HCT116 (cell line): Measurements from ENCODE around the gene ZNF800. TPM values are rescaled to one million over a fixed set of nuclear protein-coding genes. Genes with fewer than 3 reads are reported as not detected.

Experiments used
- ATAC-seq: fragments of 200-7000 bp; cut with Tn5 transposase; 2 replicates; pipeline ENCODE4 v1.9.1; 2020; ENCODE audit warnings: mild to moderate bottlenecking, moderate library complexity
- BruUV-seq: library from RNA; stranded (reverse); fragments of 400-500 nt; replicated peaks from 2 replicates; lab custom pipeline; 2021; lab: Mats Ljungman, UMichigan
- CTCF ChIA-PET: fragments of 300-600 bp; sonication (Branson Sonifier 250); formaldehyde crosslinking; loops from one replicate; lab custom pipeline; 2021; ENCODE audit warnings: antibody characterized with exemption; lab: Charles Lee
- POLR2A ChIA-PET: fragments of 300-600, 350-600 bp; sonication (Branson Sonifier 250); formaldehyde crosslinking; loops from one replicate; lab custom pipeline; 2021; ENCODE audit warnings: antibody characterized with exemption; lab: Charles Lee
- RAD21 ChIA-PET, 2 experiments: fragments of 300-600 bp; sonication (Branson Sonifier 250); formaldehyde crosslinking; loops; one replicate each; lab custom pipeline; 2023; ENCODE audit warnings: low total read pairs in 2 of 2; ENCODE audit not compliant: uncharacterized antibody in 2 of 2, unreplicated experiment in 2 of 2, low non-redundant PET in 1 of 2; lab: Charles Lee
- DNase-seq: peaks from one replicate; pipeline ENCODE4 v3.0.0-alpha.2; 2010; ENCODE audit warnings: low read depth, low spot score
- H2AFZ ChIP-seq: fragments of 200-600 bp; shearing (Covaris generic), sonication (generic); 2 replicates; pipeline ENCODE4 v1.6.1; 2017; ENCODE audit warnings: low read depth, mixed run types, mixed read lengths, antibody characterized with exemption, low read length; ENCODE audit not compliant: poor library complexity, severe bottlenecking
- H3K27ac ChIP-seq: 2 replicates; pipeline ENCODE4 v1.5.1; 2012; ENCODE audit warnings: low read depth, low read length
- H3K27me3 ChIP-seq: fragments of 200-600 bp; sonication (generic); 2 replicates; pipeline ENCODE4 v1.6.1; 2016; ENCODE audit warnings: mixed run types, low read length, mixed read lengths; ENCODE audit not compliant: insufficient read depth
- H3K36me3 ChIP-seq, 2 experiments: fragments of 200-500 bp in 1 of 2; fragments of 200-600 bp in 1 of 2; sonication (Bioruptor generic) in 1 of 2; sonication (generic) in 1 of 2; 2 replicates each; pipeline versions ENCODE4 v1.5.1 to v1.6.1; 2014 to 2016; ENCODE audit warnings: low read length in 2 of 2, inconsistent platforms in 1 of 2, mixed read lengths in 1 of 2, mixed run types in 1 of 2; ENCODE audit not compliant: insufficient read depth in 2 of 2, control insufficient read depth in 1 of 2
- H3K4me1 ChIP-seq, 2 experiments: fragments of 200-600 bp in 1 of 2; sonication (generic) in 1 of 2; 2 replicates each; pipeline versions ENCODE4 v1.5.1 to v1.6.1; 2012 to 2017; ENCODE audit warnings: low read length in 2 of 2, inconsistent platforms in 1 of 2, mild to moderate bottlenecking in 1 of 2, mixed read lengths in 1 of 2, mixed run types in 1 of 2, moderate library complexity in 1 of 2; ENCODE audit not compliant: insufficient read depth in 2 of 2, control insufficient read depth in 1 of 2
- H3K4me2 ChIP-seq: fragments of 200-600 bp; sonication (generic); 2 replicates; pipeline ENCODE4 v1.6.1; 2017; ENCODE audit warnings: mixed run types, low read length, mixed read lengths
- H3K4me3 ChIP-seq, 2 experiments: fragments of 200-600 bp in 1 of 2; sonication (generic) in 1 of 2; replicated peaks in 1 of 2; 2 replicates each; pipeline ENCODE4 v1.5.1; 2011 to 2016; ENCODE audit warnings: low read length in 2 of 2, control low read depth in 1 of 2, low read depth in 1 of 2, mild to moderate bottlenecking in 1 of 2, mixed read lengths in 1 of 2, mixed run types in 1 of 2
- H3K79me2 ChIP-seq: fragments of 200-600 bp; sonication (generic); 2 replicates; pipeline ENCODE4 v1.6.1; 2017; ENCODE audit warnings: mild to moderate bottlenecking, mixed run types, low read length, moderate library complexity, mixed read lengths; ENCODE audit not compliant: insufficient read depth
- H3K9ac ChIP-seq: fragments of 200-600 bp; sonication (generic); 2 replicates; pipeline ENCODE4 v1.6.1; 2016; ENCODE audit warnings: low read length, mixed read lengths
- H3K9me2 ChIP-seq: fragments of 200-600 bp; sonication (generic), shearing (Covaris generic); 2 replicates; pipeline ENCODE4 v1.6.1; 2017; ENCODE audit warnings: mixed run types, mild to moderate bottlenecking, moderate library complexity; ENCODE audit not compliant: insufficient read depth
- H3K9me3 ChIP-seq, 2 experiments: fragments of 200-500 bp in 1 of 2; fragments of 200-600 bp in 1 of 2; sonication (Bioruptor generic) in 1 of 2; sonication (generic) in 1 of 2; 2 replicates each; pipeline ENCODE4 v1.6.1; 2014 to 2017; ENCODE audit warnings: low read length in 2 of 2, mixed read lengths in 2 of 2, inconsistent platforms in 1 of 2, low read depth in 1 of 2, mild to moderate bottlenecking in 1 of 2, mixed run types in 1 of 2, moderate library complexity in 1 of 2; ENCODE audit not compliant: control insufficient read depth in 1 of 2, insufficient read depth in 1 of 2
- H4K20me1 ChIP-seq: fragments of 200-600 bp; sonication (generic), shearing (Covaris generic); 2 replicates; pipeline ENCODE4 v1.6.1; 2017; ENCODE audit warnings: mixed run types, mild to moderate bottlenecking, moderate library complexity; ENCODE audit not compliant: insufficient read depth
- CBX3 ChIP-seq: IDR thresholded peaks from 2 replicates; pipeline ENCODE4 v1.6.1; 2012; ENCODE audit warnings: low read depth
- CEBPB ChIP-seq: IDR thresholded peaks from 2 replicates; pipeline ENCODE4 v1.6.1; 2012; ENCODE audit warnings: low read depth
- CTCF ChIP-seq, 3 experiments: fragments of 200-600 bp in 1 of 3; sonication (generic) in 1 of 3; IDR thresholded peaks in 2 of 3; conservative IDR thresholded peaks in 1 of 3; 2 replicates each; pipeline ENCODE4 v1.5.1; 2012 to 2017; ENCODE audit warnings: low read depth in 2 of 3, low read length in 2 of 3, antibody characterized with exemption in 1 of 3, borderline replicate concordance in 1 of 3, control low read depth in 1 of 3, mild to moderate bottlenecking in 1 of 3, mixed read lengths in 1 of 3, mixed run types in 1 of 3, moderate library complexity in 1 of 3; ENCODE audit not compliant: insufficient read depth in 1 of 3
- EGR1 ChIP-seq: IDR thresholded peaks from 2 replicates; pipeline ENCODE4 v1.6.1; 2012; ENCODE audit warnings: low read depth
- EZH2 ChIP-seq: fragments of 200-600 bp; sonication (generic); IDR thresholded peaks from 2 replicates; pipeline ENCODE4 v1.6.1; 2017; ENCODE audit warnings: antibody characterized with exemption, mixed run types
- EZH2phosphoT487 ChIP-seq: fragments of 200-600 bp; IDR thresholded peaks from 2 replicates; pipeline ENCODE4 v1.6.1; 2018; ENCODE audit warnings: antibody characterized with exemption, borderline replicate concordance
- FOSL1 ChIP-seq: IDR thresholded peaks from 2 replicates; pipeline ENCODE4 v1.6.1; 2012; ENCODE audit warnings: low read depth
- JUND ChIP-seq: IDR thresholded peaks from 2 replicates; pipeline ENCODE4 v1.6.1; 2012
- POLR2A ChIP-seq: IDR thresholded peaks from 2 replicates; pipeline ENCODE4 v1.7.0; 2011; ENCODE audit warnings: borderline replicate concordance; ENCODE audit not compliant: insufficient read depth, insufficient read length; ENCODE audit errors: extremely low read depth
- SP1 ChIP-seq: IDR thresholded peaks from 2 replicates; pipeline ENCODE4 v1.6.1; 2012; ENCODE audit warnings: low read depth
- TCF7L2 ChIP-seq: IDR thresholded peaks from 2 replicates; pipeline ENCODE4 v1.7.0; 2011; ENCODE audit warnings: borderline replicate concordance, inconsistent platforms; ENCODE audit not compliant: insufficient read depth, insufficient read length; ENCODE audit errors: extremely low read depth
- ZFX ChIP-seq: fragments of 450-650 bp; IDR thresholded peaks from 2 replicates; pipeline ENCODE4 v1.6.1; 2017
- ZNF274 ChIP-seq: fragments of 200-500 bp; sonication (Bioruptor generic); IDR thresholded peaks from 2 replicates; pipeline ENCODE4 v1.6.1; 2014; ENCODE audit warnings: mild to moderate bottlenecking, low read depth, low read length, inconsistent platforms
- intact Hi-C: fragments of 100-400 bp; cut with micrococcal nuclease; formaldehyde crosslinking; loops from 2 replicates; pipeline ENCODE4 v1.10.0; 2022
- total RNA-seq: library from RNA; stranded (reverse); gene quantifications from one replicate; pipeline ENCODE4 v1.2.1, GENCODE V29; 2021; ENCODE audit not compliant: unreplicated experiment
- TF ChIP-seq, protein P1 (sequence below): IDR thresholded peaks from 2 replicates; pipeline ENCODE4 v1.6.1; 2011; ENCODE audit warnings: mild to moderate bottlenecking, low read length, moderate library complexity; ENCODE audit not compliant: insufficient replicate concordance; ENCODE audit errors: extremely low read depth
- TF ChIP-seq, protein P2 (sequence below): IDR thresholded peaks from 2 replicates; pipeline ENCODE4 v1.6.1; 2012; ENCODE audit warnings: low read depth

Gene ZNF800
- total RNA-seq, 1 experiment from 2014 or later: 30.9 TPM

DNA sequence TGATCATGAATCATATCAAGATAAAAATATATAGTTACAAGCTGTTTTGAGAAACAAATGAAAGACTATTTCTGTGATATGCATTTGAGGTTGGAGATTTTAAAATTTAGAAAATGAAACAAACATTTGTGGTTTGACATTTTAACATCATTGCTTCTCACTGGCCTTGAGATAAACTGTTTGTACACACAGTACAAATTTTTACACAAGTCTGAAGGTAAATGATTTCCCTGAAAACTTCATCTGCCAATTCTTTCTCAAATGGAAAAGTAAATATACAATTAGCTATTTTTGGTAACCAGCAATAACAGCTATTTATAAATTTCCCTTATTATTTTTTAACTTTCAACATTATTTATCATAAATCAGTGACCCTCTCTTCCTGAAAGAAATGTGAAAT, 38.6 kb downstream of the ZNF800 start (continued):
- TF ChIP-seq CTCF (IDR thresholded peaks at IDR 0.05 in 2 of 3, conservative IDR thresholded peaks at IDR 0.05 in 1 of 3; ENCODE audit: borderline replicate concordance in 1 of 3, insufficient read depth in 1 of 3, low read depth in 2 of 3, low read length in 2 of 3) (no peak), EZH2phosphoT487 (no peak)

DNA sequence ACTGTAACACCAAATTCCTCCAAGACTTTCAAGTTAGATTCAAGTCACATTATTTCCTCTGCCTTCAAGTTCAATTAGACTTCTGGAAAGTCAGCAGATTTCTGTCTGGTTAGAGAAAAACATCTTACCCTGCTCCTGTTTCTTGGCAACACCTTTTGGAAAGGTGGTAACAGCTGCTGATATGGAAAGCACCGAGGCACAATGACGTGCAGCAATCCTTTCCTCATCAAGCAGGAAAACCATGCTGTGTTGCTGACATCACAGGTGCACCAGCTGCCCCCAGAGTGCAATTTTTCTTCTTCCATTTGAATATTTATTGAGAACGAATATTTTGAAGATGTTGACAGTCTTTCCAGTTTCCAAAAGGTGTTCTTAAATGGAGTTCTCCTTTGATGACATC, 41.9 kb downstream of the ZNF800 start:
- TF ChIP-seq EZH2 (no peak), JUND (no peak), EGR1 (no peak), TCF7L2 (no peak), ZFX (no peak), FOSL1 (no peak), SP1 (no peak), CEBPB (no peak), CBX3 (no peak), ZNF274 (no peak), POLR2A (no peak)
- TF ChIP-seq, protein P1, sequence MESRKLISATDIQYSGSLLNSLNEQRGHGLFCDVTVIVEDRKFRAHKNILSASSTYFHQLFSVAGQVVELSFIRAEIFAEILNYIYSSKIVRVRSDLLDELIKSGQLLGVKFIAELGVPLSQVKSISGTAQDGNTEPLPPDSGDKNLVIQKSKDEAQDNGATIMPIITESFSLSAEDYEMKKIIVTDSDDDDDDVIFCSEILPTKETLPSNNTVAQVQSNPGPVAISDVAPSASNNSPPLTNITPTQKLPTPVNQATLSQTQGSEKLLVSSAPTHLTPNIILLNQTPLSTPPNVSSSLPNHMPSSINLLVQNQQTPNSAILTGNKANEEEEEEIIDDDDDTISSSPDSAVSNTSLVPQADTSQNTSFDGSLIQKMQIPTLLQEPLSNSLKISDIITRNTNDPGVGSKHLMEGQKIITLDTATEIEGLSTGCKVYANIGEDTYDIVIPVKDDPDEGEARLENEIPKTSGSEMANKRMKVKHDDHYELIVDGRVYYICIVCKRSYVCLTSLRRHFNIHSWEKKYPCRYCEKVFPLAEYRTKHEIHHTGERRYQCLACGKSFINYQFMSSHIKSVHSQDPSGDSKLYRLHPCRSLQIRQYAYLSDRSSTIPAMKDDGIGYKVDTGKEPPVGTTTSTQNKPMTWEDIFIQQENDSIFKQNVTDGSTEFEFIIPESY: no peak
- TF ChIP-seq, protein P2, sequence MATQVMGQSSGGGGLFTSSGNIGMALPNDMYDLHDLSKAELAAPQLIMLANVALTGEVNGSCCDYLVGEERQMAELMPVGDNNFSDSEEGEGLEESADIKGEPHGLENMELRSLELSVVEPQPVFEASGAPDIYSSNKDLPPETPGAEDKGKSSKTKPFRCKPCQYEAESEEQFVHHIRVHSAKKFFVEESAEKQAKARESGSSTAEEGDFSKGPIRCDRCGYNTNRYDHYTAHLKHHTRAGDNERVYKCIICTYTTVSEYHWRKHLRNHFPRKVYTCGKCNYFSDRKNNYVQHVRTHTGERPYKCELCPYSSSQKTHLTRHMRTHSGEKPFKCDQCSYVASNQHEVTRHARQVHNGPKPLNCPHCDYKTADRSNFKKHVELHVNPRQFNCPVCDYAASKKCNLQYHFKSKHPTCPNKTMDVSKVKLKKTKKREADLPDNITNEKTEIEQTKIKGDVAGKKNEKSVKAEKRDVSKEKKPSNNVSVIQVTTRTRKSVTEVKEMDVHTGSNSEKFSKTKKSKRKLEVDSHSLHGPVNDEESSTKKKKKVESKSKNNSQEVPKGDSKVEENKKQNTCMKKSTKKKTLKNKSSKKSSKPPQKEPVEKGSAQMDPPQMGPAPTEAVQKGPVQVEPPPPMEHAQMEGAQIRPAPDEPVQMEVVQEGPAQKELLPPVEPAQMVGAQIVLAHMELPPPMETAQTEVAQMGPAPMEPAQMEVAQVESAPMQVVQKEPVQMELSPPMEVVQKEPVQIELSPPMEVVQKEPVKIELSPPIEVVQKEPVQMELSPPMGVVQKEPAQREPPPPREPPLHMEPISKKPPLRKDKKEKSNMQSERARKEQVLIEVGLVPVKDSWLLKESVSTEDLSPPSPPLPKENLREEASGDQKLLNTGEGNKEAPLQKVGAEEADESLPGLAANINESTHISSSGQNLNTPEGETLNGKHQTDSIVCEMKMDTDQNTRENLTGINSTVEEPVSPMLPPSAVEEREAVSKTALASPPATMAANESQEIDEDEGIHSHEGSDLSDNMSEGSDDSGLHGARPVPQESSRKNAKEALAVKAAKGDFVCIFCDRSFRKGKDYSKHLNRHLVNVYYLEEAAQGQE: no peak
- TF ChIP-seq, all 23 proteins: peak for 0
- ChIA-PET CTCF (no interaction called here), POLR2A (no interaction called here), RAD21 (no interaction called here)
- Histone ChIP-seq H2AFZ (no peak overlapping the region), H3K4me1 (no peaks in the 10 kb centered on the region), H3K9me2 (no peaks in the 10 kb centered on the region), H3K27me3 (no peaks in the 10 kb centered on the region), H3K27ac (no peak overlapping the region), H3K4me2 (no peak overlapping the region), H3K9ac (no peak overlapping the region), H3K4me3 (no peak overlapping the region), H3K9me3 (no peaks in the 10 kb centered on the region), H3K79me2 (no peaks in the 10 kb centered on the region), H3K36me3 (no peaks in the 10 kb centered on the region), H4K20me1 (no peaks in the 10 kb centered on the region)
- no peak for ATAC-seq
- intact Hi-C loops: no loop called here
- no peak for DNase-seq
- no TSS peak for BruUV-seq
